GM18517 (cell line): ENCODE data around the gene OAF.

Experiments used
- ATAC-seq: cut with Tn5 transposase; IDR thresholded peaks from one replicate; pipeline ENCODE4 v1.9.1; 2021; ENCODE audit warnings: mild to moderate bottlenecking, moderate library complexity; ENCODE audit not compliant: unreplicated experiment

OAF gene

DNA sequence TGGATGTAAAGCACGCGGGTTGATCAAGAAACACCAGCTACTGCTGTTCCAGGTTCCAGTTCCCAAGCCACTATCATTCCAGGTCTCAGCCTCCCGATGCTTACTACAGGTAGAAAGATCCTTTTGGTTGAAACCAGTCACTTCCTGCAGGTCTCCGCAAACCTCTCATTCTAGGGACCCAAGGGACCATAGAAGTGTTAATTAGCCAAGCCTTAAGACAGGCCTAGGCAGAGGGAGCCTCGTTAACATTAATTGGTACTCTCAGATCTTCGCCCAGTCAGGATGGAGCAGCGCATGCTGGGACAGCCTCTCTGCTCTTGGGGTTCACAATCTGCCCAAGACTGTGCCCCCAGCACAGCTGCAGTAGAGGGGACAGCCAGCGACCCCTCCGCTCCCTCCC lies 11.2 kb upstream of the OAF start:
- ATAC-seq: no peak

DNA sequence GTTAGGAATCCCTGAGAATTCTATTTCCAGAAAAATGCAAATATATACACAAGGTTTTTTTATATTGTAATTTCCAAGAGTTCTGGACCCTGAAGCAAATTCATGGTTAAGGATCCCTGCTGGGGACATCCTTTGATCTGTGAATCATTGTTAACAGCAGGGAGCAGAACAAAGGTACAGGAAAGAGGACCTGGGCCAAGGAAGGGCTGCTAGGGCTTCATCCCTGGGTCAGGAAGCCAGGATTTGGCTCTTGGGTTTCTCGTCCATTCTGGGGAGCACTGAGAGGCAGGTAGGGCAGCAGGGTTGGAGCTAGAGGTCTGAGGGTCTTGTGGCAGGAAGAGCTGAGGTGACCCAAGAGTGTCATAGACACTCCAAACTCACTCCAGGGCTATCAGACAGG lies 10.2 kb upstream of the OAF start:
- no peak for ATAC-seq

DNA sequence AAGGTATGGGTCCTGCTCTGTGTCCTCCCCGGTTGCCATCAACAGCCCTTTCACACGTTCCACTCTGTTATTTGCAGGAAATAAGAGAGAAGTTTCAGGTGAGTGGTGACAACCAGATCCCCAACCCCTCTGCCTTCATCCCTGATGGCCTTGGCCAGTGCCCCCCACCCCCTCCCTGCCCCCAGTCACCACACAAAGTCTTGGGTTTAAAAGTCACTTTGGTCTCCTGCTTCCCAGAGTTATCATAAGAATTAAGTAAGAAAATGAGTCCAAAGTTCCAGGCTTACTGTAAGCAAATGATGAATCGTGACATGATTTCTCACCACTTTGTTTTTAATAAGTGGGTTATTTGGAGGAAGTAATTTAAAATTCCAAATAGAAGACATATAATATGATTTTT lies 9.2 kb upstream of the OAF start:
- no peak for ATAC-seq

DNA sequence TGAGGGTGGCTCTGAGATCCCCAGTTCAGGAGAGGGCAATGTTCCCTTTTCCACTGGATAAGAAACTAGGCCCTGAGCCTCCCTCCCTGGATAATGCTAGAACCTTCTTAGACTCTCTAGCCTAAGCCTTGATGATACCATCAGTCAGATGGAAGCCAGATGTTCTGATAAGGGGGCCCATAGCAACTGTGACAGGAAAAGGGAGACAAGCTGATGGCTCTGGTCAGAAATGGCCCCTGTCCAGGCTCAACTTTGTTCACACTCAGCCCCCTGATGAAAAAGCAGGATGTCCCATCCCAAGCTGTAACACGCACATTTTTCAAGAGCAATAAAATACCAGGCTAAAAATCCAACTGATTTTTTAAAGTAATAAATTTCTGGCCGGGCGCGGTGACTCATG lies 7.2 kb upstream of the OAF start:
- ATAC-seq: no peak

DNA sequence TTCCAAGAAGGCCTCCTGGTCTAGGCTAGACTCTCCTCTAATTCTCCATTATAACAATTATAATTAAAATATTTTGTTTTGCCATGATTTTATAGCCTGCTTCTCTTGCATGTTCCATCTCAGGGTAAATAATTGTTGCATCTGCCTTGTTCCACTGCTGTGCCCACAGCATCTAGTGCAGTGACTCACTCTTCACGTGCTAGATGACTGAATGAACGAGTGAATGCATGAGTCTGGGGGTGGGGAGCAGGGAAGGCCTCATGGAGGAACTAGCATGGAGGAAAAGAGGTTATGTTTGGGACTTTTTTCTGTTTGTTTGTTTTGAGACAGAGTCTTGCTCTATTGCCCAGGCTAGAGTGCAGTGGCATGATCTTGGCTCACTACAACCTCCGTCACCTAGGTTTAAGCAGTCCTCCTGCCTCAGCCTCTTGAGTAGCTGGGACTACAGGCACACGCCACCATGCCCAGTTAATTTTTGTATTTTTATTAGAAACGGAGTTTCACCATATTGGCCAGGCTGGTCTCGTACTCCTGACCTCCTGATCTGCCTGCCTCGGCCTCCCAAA lies 5.2 kb upstream of the OAF start:
- no peak for ATAC-seq

DNA sequence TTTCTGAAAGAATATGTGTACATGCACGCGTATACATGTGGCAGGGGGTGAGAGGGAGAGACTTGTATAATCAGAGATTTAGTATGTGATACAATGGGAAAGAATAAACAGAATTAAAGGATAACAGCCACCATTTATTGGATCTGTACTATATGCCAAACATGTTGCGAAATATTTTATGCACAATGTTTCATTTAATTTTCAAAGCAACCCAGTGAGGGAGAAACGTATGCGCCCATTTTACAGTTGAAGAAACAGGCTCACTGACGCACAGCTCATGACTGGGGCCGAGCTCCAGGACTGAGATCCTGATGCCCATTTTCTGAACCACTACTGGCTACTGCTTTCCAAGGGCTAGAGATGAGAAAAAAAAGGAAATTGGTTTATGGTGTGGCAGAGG lies 3.3 kb upstream of the OAF start:
- no peak for ATAC-seq

DNA sequence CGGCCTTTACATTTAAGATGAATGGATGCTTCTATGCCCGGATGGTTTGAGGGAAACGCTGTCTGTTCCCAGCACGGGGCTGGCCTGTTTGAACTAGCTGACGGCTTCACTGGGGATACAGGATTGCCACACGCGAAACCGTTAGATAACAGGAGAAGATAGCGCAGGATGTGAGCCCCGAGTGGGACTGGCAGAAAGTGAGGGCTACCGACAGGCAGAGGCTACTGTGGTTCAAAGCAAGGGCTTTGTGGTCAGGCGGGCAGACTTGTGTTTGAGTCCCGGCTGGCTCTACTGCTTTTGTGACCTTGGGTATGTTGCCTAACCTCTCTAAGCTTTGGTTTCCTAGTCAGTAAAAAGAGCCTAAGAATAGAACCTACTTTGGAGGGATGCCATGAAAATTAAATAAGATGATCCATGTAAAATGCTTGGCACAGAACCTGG lies 2.8 kb upstream of the OAF start:
- no peak for ATAC-seq

DNA sequence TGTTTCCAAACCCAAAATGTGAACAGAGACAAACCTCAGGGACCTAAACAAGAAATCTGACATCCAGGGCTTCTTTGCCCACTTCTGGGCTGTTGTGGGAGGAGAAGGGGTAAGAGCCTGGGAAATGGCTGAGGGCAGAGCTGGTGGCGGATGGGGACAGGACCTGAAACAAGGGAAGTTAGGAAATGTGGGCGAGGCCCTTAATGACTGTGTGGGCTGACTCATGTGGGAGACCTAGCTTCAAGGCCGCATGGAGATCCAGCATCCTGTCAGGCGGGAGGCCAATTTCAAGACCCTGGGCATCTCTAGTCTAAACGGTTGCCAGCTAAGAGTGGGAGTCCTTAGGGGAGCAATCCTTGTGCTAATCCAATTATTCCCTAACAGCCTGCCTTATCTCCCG lies 2.1 kb upstream of the OAF start:
- no peak for ATAC-seq

DNA sequence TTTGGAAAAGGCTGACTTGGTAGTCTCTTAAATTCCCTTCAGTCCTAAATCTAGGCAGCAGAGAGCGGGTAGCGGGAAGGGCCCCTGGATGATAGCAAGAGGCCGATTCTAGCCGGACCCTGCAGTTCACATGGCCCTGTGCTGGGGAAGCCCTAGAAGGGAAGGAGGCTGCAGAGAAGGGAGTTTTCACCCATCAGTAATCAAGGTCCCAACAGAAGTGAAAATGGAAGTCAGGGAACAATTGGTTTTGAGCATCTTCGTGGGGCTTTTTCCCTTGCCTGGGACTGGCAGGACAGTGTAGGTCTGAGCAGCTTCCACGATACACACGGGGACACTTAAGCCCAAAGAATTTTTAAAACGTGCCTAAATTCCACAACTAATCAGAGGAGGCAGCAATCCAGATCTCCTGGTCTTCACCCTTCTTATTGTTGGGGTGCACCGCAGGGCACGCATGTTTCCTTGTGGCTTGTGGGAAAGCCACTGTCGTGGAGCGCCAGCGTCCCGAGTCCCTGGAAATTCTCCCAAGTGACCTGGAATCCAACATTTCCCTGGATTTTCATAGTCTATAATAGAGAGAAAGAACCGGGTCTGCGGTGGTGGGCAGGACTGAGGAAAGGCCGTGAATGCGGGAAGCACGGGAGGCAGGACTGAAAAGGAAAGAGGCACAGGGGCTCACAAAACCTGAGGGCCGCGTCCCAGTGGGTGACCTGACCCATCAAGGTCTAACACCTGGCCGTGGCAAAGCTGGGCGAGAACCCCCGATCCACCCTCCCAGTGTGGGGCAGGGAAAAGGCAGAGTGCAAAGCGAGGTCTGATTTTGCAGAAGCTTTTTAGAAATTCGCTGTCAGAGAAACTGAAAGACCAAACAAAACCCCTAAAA lies 846 bp upstream of the OAF start:
- no peak for ATAC-seq

DNA sequence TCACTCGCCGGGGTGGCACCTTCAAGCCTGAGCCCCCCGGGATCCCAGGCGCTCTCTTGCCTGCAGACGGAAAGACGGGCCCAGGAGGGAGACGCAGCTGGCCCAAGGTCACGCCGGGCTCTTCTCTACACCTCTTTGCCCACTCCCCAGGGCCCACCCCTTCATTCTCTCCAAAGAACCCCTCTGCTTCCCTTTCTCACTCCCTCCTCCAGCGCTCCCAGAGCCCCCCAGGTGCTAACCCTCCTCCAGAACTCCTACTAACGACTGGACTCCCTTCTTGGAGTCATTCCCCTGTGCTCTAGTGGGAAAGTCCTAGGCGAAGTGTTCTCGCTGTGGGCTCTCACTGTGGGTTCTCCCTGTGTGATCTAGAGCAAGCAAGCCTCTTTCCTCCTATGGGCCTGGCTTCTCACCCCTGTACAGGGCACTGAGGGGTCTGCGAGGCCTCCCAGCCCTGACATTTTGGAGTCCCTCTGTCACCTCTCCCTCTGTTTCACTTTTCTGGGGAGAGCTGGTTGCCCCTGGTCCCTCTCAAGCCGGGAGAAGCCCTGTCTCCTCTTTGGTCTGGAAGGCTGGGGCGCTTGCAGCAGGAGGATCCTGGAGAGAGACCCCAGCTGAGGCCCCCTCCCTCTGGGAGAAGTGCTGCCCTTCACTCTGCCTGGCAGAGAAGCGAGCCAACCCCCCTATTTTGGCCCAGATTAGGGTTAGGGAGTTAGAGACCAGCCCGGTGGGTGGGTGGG lies 858 bp downstream of the OAF start:
- no peak for ATAC-seq

DNA sequence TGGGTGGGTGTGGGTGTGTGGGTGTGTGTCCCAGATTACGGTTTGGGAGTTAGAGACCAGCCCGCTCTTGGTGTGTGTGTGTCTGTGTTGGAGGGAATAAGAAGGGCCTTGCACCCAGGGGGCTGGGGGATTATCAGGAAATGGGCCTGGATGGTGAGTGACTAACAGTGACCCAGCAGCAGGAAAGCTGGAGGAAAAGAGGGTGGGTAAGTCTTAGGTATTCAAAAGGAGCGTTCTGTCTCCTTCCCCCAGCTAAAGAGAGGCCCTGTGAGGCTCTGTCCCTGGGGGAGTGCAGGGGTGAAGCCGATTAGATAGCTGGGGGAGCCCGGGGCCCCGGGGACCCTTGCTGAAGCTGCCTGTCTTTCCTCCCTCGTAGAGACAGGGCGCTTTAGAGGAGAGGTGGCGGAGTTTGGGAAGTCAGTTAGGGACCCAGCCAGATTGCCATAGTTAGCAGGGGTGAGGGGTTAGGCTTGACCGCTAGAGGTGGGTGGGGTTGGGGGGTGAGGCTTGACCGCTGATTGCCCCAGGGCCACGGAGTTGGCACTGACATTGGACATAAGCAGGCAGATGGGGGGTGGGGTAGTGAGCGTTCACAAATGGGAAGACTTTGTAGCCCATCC lies 1.5 kb downstream of the OAF start:
- ATAC-seq: no peak

DNA sequence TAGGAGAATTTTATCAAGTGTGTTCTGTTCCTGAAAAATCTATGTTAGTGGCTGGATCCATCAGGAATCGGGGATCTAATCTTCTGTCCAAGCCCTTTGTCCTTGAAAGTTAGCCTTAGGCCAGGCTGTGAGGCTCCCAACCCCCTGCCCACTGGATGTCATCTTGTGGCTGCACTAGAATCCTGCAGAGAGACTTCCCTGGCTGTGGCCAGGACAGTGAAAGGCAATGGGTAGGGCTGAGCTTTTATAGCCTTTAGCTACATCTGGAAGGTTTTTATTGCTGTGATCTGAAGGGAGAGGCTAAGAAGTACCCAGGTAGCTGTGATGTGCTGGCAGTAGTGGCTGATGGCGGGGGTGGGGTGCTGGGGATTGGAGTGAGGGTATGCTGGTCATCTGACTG lies 2.1 kb downstream of the OAF start:
- ATAC-seq: no peak

DNA sequence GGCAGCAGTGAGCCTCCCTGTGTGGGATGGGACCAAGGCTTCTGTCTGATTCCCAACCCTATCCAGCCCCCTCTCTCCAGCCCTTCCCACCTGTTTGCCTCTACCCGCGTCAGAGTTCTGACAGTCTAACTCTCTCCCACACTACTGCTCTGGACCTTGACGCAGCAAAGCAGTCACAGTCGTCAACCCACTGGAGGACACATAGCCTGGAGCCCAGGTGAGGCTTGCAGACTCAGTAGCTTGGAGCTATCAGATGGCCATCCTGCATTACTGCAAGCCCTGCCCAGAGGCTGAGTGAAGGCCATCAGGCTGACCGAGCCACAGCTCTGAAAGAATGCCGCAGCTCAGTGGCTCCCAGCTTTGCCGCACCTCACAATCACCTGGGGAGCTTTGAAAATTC lies 3.7 kb downstream of the OAF start:
- no peak for ATAC-seq

DNA sequence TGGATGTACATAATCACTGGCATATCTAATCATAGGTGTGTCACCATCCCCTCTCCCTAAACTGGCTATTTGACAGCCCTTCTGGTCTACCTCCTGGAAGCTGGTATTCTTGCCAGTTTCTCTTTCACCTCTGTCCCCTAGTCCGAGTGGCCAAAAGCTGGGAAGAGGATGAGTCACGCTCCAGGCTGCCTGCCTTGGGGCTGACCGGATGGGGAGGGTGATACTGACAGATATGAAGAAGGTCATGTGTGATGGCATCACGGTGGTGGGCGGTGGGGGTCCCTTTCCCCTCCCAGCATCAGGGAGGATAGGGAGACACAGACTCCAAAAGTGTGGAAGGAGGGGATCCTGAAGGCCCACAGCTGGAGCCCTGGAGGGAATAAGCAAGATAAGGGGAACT lies 4.8 kb downstream of the OAF start:
- no peak for ATAC-seq

DNA sequence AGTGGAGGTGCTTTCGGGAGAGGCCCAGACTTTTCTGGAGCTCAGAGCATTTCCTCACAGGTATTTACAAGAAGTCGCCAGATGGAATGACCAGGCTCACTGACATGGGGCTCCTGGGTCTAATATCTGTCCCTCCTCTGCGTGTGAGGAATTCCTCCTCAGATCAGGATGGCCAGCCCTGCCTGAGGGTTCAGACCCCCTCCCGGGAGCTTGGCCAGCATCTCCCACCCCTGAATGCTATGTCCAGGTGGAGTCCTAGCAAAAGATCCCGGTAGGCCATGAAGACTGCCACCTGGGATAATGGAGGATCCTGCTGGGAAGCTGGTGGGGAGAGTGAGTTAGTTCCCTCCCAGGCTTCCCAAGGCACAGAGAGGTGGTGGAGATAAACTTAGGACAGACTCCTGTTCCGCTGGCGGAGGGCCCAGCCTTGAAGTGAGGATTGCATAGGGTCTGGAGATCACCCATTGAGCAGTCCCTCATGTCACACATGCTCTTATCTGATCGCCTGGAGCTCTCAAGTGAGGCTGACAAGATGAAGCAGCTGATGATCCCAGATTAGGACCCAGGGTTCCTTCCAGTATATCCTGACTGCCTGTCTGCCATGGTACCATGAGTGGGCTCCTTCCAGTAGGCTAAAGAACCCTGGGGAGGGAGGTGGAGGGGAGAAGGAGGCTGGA lies 5.7 kb downstream of the OAF start:
- ATAC-seq: no peak

DNA sequence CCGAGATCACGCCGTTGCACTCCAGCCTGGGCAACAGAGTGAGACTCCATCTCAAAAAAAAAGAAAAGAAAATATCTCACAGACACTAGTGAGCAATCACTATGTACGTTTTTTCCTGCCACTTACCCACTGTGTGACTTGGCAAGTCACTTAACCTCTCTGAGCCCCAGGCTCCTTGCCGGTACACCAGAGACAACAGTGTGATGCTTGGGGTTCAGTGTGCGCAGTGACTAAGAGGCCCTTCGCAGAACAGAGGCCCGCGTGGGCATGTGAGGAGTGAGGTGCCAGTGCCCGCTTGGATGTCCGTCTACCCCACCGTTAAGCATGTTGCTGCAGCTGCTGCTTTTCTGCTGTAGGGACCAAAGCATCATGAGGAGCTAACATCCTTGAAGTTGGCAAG lies 6.7 kb downstream of the OAF start:
- ATAC-seq: no peak

DNA sequence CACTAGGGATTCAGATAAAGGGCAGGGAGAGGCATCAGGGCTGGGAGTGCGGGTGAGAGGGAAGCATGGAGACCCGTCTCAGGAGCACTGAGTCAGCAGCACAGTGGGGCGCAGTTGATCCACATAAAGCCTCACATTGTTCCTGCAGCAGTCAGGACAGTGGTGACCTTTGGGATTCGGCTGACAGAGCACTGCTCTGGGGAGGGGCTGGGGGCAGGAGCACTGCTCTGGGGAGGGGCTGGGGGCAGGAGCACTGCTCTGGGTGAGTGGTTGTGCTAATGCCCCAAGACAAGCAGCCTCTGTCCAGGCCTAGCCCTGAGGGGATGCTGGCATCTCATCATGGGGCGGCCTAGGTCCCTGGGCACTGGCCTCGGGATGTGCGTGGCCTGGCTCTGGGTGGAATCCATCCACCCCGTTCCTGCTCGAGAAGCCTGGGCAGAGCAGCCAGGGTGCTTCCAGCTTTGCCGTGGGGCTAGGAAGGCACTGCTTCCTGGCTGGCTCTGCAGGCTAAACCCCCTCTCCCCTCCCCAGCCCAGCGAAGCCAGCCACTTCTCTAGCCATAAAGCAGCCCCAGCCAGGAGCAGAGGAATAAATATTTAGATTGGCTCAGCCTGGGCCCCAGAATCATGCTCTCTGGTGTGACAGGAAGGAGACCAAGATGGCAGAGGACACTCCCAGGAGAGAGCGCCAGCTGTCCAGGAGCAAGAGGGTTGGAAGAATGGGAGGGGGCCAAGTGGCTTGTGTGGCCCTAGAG lies 7.3 kb downstream of the OAF start:
- no peak for ATAC-seq

DNA sequence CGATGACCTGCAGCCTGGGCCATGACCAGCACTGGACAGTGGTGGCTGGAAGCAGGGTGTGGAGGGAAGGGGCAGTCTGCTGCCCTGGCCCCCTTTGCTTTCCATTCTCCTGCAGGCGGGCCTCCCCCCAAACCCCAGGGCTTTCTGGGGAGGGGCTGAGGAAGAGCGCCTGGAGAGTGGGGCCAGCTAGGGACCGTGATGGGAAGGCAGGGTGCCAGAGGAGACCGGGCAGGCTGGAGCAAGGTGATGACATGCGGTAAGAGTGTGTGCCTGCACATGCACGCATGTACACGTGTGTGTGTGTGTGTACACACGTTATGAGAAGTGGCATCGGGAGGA lies 7.8 kb downstream of the OAF start:
- ATAC-seq: no peak

DNA sequence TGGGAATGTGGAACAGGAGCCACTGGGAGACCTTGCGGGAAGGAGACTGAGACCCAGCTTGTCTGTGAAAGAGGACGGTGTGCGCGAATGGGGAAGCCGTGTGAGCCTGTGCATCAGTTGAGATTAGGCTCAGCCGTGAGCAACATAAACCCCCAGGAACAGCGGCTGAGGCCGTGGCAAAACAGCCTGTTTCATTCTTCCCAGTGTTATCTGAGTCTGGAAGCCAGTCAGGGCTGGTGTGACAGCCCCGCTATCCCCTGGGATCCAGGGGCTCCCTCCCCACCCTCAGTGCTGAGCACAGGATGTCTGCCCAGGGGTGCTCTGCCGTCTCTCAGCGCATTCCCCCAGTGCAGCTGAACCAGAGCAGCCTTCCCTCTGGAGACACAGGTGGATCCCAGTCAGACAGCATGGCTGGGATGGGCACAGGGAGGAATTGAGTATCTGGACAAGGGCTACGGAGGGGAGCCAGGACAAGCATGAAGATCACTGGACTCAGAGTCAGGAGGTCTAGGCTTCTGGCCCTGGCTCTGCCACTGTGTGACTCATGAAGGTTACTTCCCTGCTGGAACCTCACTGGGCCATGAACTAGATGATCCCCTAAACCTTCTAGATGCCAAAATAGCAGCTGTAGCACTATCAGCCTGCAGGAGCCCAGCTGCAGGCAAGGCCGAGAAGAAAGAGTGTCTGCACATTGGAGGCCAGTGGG lies 8.6 kb downstream of the OAF start:
- ATAC-seq: no peak
